ENCODE data around the gene VAV1. TPM values are rescaled to one million over a fixed set of nuclear protein-coding genes. Genes with fewer than 3 reads are reported as not detected.
A peak's percentile ranks its signal among the peaks of the same experiment; 100 is the strongest.

The VAV1 gene
- total and polyA plus RNA-seq, 2 of the 13 experiments (the other 11 are each of a cell fraction or from before 2014, with no cell fraction given), result not detected

GRCh38 chr19:6736169-6736916 is 36.2 kb upstream of the VAV1 start (continued):
- peak; percentile 13; the same call in 1 of the 2 replicates for TF ChIP-seq CEBPB (IDR thresholded peaks at IDR 0.05; ENCODE audit: borderline replicate concordance, low read depth, low read length)
- TF ChIP-seq ZBED4 (CRISPR knock-in tag; IDR thresholded peaks at IDR 0.05; ENCODE audit: borderline replicate concordance), result no peak
- peak; percentile 56; the same call in 1 of the 2 replicates for TF ChIP-seq ZNF768 (CRISPR knock-in tag; IDR thresholded peaks at IDR 0.05)
- no peak for TF ChIP-seq NFIB (CRISPR knock-in tag; IDR thresholded peaks at IDR 0.05; ENCODE audit: borderline replicate concordance)
- no peak for TF ChIP-seq JDP2 (CRISPR knock-in tag; IDR thresholded peaks at IDR 0.05; ENCODE audit: borderline replicate concordance)
- TF ChIP-seq ZNF24 (IDR thresholded peaks at IDR 0.05), result no peak
- TF ChIP-seq, protein P1, sequence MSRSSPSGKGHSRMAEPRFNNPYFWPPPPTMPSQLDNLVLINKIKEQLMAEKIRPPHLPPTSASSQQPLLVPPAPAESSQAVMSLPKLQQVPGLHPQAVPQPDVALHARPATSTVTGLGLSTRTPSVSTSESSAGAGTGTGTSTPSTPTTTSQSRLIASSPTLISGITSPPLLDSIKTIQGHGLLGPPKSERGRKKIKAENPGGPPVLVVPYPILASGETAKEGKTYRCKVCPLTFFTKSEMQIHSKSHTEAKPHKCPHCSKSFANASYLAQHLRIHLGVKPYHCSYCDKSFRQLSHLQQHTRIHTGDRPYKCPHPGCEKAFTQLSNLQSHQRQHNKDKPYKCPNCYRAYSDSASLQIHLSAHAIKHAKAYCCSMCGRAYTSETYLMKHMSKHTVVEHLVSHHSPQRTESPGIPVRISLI (CRISPR knock-in tag; IDR thresholded peaks at IDR 0.05; ENCODE audit: borderline replicate concordance), result no peak; the same call in 1 of the 2 replicates
- no peak for TF ChIP-seq GTF3A (CRISPR knock-in tag; conservative IDR thresholded peaks at IDR 0.05)
- TF ChIP-seq KDM5B (CRISPR knock-in tag; IDR thresholded peaks at IDR 0.05; ENCODE audit: borderline replicate concordance), result no peak
- TF ChIP-seq TAF1 (CRISPR knock-in tag; IDR thresholded peaks at IDR 0.05), result peak; percentile 46
- no peak for TF ChIP-seq ZNF850 (CRISPR knock-in tag; conservative IDR thresholded peaks at IDR 0.05)
- TF ChIP-seq HNRNPL (IDR thresholded peaks at IDR 0.05; ENCODE audit: low read depth, low read length), result no peak
- TF ChIP-seq ZNF563 (CRISPR knock-in tag; IDR thresholded peaks at IDR 0.05), result 0 out of 2 replicates have a peak, but pooled peaks have one; percentile 64
- 0 out of 2 replicates have a peak, but pooled peaks have one; percentile 48 for TF ChIP-seq MYC (CRISPR knock-in tag; IDR thresholded peaks at IDR 0.05; ENCODE audit: borderline replicate concordance)
- TF ChIP-seq LRRFIP1 (CRISPR knock-in tag; conservative IDR thresholded peaks at IDR 0.05), result no peak
- no peak for TF ChIP-seq NR1H2 (CRISPR knock-in tag; IDR thresholded peaks at IDR 0.05; ENCODE audit: borderline replicate concordance, low read depth)
- peak; percentile 48; the same call in 1 of the 2 replicates for TF ChIP-seq YEATS4 (CRISPR knock-in tag; IDR thresholded peaks at IDR 0.05; ENCODE audit: borderline replicate concordance)
- TF ChIP-seq ZNF337 (CRISPR knock-in tag; IDR thresholded peaks at IDR 0.05; ENCODE audit: borderline replicate concordance, low read depth), result no peak
- TF ChIP-seq ZFP41 (CRISPR knock-in tag; IDR thresholded peaks at IDR 0.05; ENCODE audit: borderline replicate concordance), result no peak
- TF ChIP-seq TBX3 (IDR thresholded peaks at IDR 0.05; ENCODE audit: borderline replicate concordance), result no peak
- no peak for TF ChIP-seq ZNF562 (CRISPR knock-in tag; IDR thresholded peaks at IDR 0.05; ENCODE audit: borderline replicate concordance)
- no peak for TF ChIP-seq ELF4 (CRISPR knock-in tag; IDR thresholded peaks at IDR 0.05; ENCODE audit: borderline replicate concordance)
